GM19238 (cell line): Measurements from ENCODE around the gene SSTR3.
A peak's percentile ranks its signal among the peaks of the same experiment; 100 is the strongest.
"Not testable (repeated sequence)": the region's sequence is repeated elsewhere in the genome, so short reads cannot be mapped to it uniquely, and the experiment has no call there.

ENCODE experiments used
- DNase-seq: peaks from one replicate; pipeline ENCODE4 v3.0.0; 2011; ENCODE audit warnings: low spot score; ENCODE audit not compliant: insufficient read length

The SSTR3 gene

DNA sequence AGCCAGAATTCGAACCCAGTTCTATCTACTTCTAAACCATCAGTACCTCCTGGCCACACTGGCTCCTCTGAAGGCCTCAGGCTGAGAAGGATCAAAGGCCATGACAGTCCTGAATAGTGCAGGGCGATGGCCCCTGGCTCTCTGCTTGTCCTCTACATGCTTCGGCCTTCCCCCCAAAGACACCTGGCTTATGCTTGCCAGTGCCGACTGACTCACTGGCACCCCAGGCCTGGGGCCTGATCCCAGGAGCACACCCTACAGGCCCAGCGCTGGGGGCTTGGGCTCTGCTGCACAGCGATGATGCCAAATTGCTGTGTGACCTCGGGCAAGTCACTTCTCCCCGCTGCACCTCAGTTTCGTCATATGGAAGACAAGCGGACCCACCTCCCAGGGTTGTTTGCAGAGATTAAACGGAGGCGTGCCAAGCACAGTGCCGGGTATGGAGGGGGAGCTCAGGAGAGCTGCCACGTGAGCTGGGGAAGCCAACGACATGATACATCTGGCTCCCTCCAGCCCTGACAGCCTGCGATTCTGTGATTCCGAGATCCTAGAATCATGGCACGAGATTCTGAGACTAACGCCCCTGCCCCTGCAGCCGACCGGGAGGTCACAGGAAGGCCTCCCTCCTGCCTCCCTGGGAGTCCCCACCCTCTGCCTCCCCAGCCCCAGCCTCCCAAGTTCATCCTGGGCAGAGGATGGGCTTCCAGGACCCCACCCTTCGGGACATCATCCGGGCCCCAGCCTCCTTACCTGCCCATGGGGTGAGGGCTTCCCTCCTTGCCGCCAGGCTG lies 1.0 kb downstream of the SSTR3 start:
- no peak for DNase-seq

DNA sequence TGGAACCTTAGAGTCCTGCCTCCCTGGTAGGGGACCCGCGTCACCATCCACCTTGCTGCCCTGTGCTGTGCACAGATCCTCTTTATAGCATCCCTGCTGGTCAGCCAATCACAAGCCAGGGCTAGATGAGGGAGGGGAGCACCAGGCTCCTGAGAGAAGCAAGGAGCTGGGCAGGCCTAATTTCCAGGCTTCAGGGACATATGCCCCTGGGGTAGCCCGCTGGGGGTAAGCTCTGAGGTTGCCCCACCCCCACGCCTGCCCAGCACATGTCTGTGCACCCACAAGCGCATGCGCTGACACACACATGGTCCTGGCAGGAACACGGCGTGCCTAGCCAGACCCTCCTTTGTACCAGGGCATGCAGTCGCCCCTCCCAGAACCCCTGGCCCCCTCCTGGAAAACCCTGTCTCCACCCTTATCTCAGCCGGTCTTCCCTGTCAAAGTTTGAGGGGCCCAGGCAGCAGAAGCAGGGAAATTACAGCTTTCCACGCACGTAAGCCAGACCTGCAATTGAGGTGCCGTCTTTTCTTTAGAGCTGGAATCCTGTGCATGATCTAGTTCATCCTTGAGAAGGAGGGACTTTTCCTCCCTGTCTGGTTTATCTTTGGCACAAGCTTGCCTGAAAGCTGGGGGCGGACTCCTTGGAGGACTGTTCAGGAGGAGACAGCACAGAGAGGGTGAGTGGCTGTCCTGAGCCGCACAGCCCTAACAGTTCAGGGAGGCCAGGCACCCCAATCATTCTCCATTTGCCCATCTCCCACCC lies 2.1 kb downstream of the SSTR3 start:
- no peak for DNase-seq

GRCh38 chr22:37209140-37209845 lies 3.0 kb downstream of the SSTR3 start:
- DNase-seq: no peak

GRCh38 chr22:37208401-37209139 lies 3.7 kb downstream of the SSTR3 start:
- DNase-seq: no peak

- no peak for DNase-seq
Observed at GRCh38 chr22:37207981-37208380, 4.3 kb downstream of the SSTR3 start.

DNA sequence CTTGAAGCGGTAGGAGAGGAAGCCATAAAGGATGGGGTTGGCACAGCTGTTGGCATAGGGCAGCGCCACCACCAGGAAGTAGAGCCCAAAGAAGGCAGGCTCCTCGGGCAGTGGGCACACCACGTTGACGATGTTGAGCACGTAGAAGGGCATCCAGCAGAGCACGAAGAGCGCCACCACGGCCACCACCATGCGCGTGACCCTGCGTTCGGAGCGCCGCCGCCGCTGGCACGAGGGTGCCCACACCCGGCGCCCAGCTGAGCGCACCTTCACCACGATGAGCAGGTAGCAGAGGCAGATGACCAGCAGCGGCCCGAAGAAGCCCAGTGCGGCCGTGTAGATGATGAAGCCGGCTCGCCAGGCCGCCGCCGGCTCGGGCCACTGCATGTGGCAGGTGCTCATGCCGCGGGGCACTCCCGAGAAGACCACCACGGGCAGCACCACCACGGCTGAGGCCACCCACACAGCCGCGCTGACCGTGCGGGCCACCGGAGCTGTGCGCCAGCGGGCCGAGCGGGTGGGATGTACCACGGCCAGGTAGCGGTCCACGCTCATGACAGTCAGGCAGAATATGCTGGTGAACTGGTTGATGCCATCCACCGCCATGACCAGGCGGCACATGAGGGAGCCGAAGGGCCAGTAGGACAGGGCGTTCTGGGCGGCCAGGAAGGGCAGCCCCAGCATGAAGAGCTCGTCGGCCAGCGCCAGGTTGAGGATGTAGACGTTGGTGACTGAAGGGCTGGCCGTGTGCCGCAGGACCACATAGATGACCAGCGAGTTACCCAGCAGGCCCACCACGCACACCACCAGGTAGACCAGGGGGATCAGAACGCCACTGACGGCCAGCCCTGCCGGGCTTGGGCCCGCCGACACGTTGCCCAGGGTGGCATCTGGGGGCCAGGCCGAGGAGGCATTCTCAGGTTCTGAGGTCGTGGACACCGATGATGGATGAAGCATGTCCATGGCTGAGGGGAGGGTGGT lies 5.1 kb downstream of the SSTR3 start:
- no peak for DNase-seq

- no peak for DNase-seq
Observed at GRCh38 chr22:37206118-37206840, 6.0 kb downstream of the SSTR3 start.

DNA sequence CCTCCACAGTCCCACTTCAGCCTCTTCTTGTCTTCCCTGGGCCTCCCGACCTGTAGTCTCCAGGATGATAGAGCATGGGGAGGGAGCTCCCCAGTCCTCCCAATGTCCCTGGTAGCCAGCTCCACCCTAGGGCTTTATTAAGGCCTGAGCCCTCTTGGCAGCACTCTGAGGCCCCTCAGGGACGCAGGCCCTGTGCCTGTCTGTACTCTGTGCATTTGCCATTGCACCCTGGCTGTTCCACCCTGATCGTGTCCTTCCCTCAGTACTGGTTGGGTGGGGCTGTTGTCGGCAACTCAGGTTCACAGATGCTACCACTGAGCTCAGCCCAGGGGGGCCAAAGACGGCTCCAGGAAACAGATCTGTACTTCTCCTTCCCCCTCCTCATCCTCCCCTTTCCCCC lies 7.2 kb downstream of the SSTR3 start:
- DNase-seq: no peak

GRCh38 chr22:37204045-37204655 lies 8.1 kb downstream of the SSTR3 start:
- DNase-seq: no peak

GRCh38 chr22:37203354-37204044 lies 8.8 kb downstream of the SSTR3 start:
- no peak for DNase-seq

DNA sequence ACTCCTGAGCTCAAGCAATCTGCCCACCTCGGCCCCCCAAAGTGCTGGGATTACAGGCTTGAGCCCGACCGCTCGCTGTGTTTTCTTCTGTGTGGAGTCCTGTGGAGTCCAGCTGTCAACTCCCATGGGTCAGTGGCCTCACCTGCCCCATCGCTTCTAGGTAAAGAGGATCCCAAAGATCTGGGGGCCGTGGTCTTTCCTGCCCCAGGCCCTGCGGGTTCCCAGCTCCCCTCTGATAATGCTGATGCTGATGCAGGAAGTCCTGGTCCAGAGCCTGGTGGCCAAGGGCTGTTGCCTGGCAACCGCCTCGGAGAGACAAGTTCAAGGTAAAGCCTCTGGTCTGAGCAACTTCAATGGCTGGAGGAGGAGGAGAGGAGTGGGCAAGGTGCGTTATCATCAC lies 9.6 kb downstream of the SSTR3 start:
- no peak for DNase-seq

- DNase-seq: no peak
Observed at GRCh38 chr22:37202001-37202555, 10.2 kb downstream of the SSTR3 start.

DNA sequence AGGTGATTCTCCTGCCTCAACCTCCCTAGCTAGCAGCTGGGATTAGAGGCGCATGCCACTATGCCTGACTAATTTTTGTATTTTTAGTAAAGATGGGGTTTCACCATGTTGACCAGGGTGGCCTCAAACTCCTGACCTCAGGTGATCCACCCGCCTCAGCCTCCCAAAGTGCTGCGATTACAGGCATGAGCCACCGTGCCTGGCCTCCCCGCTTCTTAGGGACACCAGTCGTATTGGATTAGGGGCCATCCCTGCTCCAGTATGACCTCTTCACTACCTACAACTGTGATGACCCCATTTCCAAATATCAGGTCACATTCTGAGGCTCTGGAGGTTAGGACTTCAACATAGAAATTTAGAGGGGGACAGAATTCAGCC lies 10.8 kb downstream of the SSTR3 start:
- DNase-seq: not testable (repeated sequence)

- no peak for DNase-seq
Observed at GRCh38 chr22:37199760-37200108, 12.5 kb downstream of the SSTR3 start.

- peak; percentile 93 for DNase-seq
Observed at GRCh38 chr22:37199103-37199759, 13.0 kb downstream of the SSTR3 start.

DNA sequence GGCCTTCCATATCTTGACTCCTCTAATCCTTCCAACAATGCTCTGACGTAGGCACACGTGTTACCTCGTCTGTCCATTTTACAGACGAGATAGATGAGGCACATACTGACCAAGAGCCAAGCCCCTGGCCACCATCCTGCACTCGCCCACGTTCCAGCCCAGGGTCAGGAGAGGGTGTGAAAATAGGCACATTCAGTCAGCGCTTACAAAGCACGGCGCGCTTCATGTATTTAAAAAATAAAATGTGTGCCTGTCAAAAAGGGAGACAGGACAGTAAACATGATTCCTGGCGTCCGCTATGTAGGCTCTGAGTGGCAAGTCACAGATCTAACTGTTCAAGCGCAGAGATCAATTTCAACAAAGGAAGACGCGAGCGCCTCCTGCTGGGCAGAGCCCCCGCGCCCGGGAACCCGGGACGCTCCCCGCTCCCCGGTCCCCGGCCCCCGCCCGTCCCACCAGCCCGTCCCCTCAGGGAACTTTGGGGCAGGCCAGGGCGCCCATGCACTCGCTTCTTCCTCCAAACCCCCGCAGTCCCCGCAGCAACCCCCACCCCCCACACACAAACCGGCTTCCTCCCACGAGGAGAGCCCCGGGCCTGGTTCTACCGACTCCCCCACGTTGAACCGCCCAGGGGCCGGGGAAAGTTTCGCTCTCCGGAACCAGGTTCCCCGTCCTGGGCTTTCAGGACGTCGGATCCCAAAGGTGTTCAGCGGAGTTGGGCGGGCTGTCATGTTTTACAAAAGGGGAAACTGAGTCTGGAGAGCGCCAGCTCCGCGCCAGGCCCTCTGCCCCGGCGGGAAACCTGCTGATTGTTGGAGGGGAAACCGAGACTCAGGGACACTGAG lies 13.8 kb downstream of the SSTR3 start:
- peak; percentile 78 for DNase-seq
